Measurements from ENCODE around the gene TNFAIP8L1.
A peak's percentile ranks its signal among the peaks of the same experiment; 100 is the strongest.
"Not testable (repeated sequence)": the region's sequence is repeated elsewhere in the genome, so short reads cannot be mapped to it uniquely, and the experiment has no call there.

Gene TNFAIP8L1

DNA sequence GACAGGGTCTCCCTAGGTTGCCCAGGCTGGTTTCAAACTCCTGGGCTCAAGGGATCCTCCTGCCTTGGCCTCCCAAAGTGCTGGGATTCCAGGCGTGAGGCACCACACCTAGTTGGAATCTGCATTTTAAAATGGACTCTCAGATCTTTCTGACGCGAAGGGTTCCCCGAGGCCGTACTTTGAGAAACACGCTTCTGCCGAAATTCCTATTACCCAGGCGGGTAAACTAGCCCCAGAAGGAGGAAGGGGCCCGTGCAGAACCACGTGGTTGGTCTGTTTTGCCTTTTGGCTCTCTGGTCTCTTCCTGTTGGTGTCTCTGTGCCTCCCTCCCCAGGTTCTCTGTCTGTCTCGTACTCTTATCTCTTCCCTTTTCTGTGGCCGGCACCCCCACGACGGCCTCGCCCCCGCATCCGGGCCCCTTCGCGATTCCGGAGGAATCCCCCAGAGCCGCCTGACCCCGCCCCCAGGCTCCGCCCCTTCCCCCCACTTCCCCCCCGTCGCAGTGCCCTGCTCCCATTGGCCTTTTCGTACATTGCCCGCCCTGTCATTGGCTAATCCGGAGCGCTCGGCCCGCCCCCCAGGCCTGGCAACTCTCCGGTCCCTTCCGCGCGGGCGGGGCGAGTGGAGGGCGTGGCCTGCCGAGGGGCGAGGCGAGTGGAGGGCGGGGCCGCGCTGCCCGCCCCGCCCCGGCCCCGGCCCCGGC, at the start of gene TNFAIP8L1:
TNFAIP8L1 (plus strand) TSS at position 689 of the 703 bp plus-strand sequence. CDS start 12,354 bp downstream, outside the sequence.
- peak; percentile 98 for DNase-seq (ENCODE audit: low read depth, low spot score)

DNA sequence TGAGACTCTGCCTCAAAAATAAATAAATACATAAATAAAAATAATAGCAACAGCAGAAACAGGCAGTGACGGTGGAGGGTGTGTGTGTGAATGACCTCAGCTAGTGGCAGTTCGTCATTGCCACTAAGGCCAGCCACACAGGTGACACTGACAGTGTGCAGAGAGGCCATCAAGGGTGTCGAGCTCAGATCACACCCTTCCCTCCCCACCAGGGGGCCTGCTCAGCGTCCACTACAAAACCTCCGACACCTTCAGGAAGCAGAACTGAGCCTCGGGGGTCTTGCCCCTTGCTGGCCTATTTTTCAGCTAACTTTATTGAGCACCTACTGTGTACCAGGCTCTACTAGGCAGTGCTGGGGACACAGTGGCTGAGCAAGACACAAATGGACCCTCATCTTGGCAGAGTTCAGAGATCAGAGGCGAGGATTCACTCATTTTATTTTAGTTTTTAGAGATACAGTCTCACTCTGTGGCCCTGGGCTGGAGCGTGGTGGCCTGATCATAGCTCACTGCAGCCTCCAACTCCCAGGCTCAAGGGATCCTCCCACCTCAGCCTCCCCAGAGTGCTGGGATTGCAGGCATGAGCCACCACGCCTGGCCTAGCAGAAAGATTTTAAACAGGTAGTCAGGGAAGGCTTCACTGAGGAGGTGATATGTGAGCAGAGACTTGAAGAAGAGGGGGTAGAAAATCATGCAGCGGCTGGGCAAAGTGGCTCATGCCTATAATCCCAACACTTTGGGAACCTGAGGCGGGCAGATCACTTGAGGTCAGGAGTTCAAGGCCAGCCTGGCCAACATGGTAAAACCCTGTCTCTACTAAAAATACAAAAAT, 49.5 kb upstream of the TNFAIP8L1 start:
- DNase-seq (ENCODE audit: low read depth, low spot score): no peak

DNA sequence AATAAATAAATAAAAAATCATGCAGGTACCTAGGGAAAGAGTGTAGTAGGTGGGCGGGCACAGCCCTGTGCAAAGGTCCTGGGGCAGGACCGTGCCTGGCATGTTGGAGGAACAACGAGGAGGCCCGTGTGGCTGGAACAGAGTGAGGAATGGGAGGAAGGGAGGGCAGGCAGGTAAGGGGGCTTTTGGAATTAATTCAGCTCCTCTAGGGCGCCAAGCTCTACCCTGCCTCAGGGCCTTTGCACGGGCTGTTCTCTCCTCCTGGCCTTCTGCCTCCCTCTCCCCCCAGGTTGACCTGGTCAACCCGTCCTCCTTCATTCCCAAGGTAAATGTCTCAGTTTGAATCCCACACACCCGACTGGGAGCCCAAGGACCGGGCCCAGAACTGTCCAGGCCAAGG, 48.8 kb upstream of the TNFAIP8L1 start:
- DNase-seq (ENCODE audit: low read depth, low spot score): no peak

DNA sequence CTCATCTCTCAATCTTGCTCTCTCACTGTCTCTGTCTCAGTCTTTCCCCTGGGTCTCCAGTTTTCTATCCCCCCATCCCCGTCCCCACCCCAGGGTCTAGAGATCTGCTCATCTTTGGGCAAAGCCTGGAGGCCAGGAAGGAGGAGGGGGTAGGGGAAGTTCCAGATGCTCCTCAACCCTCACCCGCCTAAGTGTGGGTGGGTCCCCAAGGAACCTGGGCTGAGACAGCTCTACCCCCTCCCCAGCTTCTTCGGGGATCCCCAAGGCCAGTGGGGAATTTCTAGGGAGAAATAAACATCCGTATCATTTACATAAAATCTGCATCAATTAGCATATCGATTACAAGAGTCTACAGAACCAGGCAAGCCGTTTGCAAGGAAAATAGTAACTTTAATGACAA, 48.0 kb upstream of the TNFAIP8L1 start:
- DNase-seq (ENCODE audit: low read depth, low spot score): no peak

DNA sequence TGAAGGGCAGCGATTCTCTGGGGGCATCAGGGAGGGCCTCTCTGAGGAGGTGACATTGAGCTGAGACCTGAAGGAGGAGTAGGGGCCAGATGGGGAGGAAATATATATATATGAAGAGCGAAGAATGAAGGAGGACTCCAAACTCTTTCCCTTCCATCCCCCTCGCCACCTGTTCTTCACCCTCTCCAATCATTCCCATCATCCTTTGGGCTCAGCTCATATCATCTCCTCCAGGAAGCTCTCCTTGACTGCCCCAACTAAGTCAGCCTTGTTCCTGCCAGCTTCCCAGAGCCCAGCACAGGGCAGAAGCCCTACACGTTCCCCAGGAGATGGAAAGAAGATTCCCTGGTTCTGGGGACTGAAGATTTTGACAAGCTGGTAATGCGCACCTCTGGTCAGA, 46.9 kb upstream of the TNFAIP8L1 start:
- no peak for DNase-seq (ENCODE audit: low read depth, low spot score)

DNA sequence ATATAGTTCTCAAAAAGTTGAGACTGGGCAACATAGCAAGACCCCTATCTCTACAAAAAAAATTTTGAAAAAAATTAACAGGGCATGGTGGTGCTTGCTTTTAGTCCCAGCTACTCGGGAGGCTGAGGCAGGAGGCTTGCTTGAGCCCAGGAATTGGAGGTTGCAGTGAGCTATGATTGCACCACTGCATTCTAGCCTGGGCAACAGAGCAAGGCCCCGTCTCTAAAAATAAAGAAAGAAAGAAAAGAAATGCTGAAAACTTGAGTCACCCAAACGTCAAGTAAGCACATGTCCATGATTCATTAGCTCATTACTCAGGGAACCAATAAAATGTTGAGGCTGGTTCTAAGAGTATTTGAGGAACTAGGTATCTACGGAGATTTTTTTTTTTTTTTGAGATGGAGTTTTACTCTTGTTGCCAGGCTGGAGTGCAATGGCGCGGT, 45.9 kb upstream of the TNFAIP8L1 start:
- no peak for DNase-seq (ENCODE audit: low read depth, low spot score)

DNA sequence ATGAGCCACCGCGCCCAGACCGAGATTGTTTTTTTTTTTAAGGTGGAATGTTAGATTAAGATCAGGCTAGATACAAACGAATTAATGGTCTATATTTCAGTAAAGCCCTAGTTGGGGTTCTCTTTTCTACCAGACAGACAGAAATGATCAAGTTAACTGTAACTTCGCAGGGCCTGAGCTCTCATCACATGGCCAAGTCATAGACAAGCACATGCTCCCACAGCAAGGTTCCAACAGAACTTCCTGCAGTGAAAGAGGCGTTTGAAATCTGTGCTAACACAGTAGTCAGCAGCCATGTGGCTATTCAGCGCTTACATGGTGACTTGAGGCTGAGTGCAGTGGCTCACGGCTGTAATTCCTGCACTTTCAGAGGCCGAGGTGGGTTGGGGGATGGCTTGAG, 45.1 kb upstream of the TNFAIP8L1 start:
- DNase-seq (ENCODE audit: low read depth, low spot score): no peak

DNA sequence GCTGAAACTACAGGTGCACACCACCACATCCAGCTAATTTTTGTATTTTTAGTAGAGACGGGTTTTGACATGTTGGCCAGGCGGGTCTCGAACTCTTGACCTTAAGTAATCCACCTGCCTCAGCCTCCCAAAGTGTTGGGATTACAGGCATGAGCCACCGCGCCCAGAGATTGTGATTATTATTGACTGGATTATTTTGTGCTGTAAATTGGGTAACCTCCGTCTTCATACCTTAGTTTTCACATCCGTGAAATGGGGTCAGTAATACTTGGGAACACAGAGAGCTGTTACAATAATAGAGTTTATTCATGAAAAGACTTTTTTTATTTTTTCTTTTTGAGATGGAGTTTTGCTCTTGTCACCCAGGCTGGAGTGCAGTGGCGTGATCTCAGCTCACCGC, 44.2 kb upstream of the TNFAIP8L1 start:
- not testable (repeated sequence) for DNase-seq (ENCODE audit: low read depth, low spot score)

DNA sequence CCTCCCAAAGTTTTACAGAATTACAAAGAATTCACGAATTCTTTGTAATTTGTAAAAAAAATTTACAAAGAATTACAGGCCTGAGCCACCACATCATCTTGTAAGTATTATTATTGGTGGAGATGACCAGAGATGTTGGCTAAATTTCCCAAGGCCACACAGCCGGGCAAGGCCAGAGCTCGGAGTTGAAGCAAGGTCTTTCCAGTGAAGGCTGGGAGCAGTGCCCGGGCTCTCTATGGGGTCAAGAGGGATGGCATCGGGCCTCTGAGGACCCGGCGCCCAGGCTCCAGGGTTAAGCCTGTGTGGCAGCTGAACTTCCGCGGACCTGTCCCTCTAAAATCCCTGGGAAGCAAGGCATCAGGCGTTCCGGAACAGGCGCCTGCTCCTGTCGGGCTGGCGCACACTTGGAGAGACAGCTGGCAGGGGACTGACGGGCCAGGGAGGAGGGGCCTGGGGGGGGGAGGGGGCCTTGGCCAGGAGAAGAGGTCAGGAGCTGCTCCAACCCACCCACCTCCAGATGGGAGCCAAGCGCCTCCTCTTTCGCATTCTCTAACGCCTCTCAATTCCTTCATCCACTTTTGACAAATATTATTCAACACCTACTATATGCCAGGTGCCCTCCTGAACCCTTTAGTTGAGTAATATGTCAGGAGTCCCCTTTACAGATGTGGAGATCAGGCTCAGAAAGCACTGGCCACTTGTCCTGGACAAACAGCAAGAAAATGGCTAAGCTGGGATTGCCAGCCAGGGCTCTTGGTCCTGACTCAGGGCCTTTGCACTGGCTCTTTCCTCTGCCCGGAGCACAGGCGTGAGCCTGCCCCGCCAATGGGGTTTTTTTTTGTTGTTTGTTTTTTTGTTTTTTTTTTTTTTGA, 43.0 kb upstream of the TNFAIP8L1 start:
- no peak for DNase-seq (ENCODE audit: low read depth, low spot score)

DNA sequence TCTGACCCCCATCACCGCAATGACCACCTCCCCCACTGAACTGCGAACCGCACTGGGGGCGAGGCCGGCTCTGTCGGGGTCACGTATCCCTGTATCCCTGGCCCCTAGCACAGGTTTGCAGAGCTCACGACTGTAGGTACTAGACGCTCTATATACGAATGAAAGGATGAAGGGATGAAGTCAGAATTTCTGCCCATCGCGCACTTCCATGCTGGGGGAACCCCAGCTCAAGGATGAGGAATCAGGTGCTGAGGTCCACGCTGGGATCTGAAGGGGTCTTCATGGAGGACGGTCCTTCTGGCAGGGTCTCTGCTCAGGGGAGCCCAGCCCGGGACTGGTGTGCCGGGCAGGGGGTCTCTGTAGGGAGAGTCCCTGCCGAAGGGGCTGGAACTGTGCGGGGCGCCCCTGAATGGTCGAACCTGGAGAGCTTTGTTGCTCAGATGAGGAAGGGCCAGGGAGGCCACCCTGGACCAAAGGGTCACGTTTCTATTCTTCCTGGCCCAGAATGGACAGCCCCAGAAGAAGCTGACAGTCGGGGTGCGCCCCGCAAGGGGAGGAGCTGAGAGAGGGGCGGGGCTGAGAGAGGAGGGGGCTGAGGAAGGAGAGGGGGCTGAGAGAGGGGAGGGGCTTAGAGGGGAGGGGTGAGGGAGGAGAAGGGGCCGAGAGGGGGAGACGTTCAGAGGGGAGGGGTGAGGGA, 41.9 kb upstream of the TNFAIP8L1 start:
- no peak for DNase-seq (ENCODE audit: low read depth, low spot score)

DNA sequence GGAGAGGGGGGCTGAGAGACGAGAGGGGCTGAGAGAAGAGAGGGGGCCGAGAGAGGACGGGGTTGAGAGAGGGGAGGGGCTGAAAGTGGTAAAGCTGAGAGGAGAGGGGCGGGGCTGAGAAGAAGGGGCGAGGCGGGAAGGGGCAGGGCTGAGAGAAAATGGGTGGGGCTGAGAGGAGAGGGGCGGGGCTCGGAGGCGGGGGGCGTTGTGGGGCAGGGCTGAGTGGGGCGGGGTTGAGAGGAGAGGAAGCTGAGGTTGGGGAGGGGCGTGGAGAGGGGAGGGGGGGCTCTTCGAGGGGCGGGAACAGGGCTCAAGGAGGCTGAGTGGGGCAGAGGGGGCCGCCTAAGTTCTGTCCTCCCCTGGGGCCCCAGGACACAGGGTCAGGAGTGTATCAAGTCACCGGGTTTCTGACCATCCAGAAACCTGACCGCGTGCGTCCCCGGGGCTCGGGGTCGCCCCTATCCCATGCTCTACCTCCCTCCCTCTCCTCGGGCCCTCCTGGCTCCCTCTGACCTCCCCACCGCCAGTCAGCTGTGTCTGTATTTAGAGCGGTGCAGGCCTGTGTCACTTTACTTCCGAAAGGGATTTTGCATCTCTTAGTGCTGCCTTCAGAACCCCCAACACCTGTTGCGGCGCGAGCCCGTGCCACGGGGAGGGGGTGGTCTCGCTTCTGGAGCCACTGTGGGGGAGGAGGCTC, 41.2 kb upstream of the TNFAIP8L1 start:
- peak; percentile 50 for DNase-seq (ENCODE audit: low read depth, low spot score)

DNA sequence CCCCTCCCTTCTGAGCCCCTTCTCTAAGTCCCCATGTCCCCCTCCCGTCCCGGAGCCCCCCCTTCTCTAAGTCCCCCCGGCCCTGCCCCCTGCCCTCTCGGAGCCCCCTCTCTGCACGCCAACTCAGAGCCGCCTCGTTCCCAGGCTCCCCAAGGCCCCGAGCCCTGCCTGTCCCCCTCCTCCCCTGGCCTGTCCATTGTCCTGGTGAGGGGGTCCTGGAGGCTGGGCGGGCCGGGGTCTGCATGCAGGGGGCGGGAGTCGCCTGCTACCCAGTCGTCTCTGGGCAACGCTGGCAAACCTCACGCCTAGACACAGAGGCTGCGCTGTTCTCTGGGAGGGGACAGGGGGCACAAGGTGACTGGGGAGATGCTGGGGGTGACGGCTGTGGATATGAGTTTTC, 40.6 kb upstream of the TNFAIP8L1 start:
- DNase-seq (ENCODE audit: low read depth, low spot score): no peak

DNA sequence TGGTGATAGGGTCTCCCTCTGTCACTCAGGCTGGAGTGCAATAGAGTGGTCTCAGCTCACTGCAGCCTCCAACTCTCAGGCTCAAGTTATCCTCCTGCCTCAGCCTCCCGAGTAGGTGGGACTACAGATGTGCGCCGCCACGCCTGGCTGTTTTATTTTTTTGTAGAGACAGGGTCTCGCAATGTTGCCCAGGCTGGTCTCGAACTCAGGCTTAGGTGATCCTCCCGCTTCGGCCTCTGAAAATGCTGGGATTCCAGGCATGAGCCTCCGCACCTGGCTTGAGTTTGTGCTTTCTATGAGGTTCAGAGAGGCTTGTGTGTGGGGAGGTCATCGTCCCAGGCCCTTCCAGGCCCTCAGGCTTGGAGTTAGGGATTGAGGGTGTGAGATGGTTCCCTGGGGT, 39.2 kb upstream of the TNFAIP8L1 start:
- no peak for DNase-seq (ENCODE audit: low read depth, low spot score)

DNA sequence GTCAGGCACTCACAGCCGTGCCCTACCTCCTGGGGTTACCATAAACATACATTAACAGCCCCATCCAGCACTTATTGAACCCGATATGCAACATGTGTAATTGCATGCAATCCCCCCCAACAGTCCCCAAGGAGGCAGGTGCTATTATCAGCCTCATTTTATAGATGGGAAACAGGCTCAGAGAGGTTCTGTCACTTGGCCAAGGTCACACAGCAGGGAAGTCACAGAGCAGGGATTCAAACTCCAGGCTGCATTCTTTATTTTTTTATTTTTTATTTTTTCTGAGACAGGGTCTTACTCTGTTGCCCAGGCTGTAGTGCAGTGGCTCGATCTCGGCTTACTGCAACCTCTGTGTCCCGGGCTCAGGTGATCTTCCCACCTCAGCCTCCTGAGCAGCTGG, 38.4 kb upstream of the TNFAIP8L1 start:
- DNase-seq (ENCODE audit: low read depth, low spot score): no peak

DNA sequence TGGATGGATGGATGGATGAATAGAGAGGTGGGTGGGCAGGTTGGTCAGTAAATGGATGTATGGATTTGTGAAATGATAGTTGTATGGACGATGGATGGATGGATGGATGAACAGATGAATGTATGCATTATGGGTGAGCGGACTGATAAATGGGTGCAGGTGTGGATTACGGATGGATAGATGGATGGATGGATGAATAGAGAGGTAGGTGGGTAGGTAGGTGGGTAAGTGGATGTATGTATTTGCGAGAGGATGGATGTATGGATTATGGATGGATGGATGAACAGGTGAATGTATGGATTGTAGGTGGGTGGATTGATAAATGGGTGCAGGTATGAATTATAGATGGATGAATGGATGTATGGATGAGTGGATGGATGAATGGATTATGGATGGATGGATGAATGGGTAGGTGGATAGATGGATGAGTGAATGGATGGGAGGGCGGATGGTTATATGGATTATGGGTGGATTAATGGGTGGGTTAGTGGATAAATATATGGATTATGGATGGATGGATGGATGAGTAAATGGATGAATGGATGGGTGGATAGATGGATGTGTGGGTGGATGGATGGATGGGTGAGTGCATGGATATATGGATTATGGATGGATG, 37.0 kb upstream of the TNFAIP8L1 start:
- DNase-seq (ENCODE audit: low read depth, low spot score): no peak

DNA sequence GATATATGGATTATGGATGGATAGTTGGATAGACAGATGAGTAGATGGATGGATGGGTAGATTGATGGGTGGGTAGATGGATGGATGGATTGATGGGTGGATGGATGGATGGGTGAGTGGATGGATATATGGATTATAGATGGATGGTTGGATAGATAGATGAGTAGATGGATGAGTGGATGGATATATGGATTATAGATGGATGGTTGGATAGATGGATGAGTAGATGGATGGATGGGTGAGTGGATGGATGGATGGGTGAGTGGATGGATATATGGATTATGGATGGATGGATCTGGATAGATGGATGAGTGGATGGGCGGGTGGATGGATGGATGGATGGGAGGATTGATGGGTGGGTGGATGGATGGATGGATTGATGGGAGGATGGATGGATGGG, 36.4 kb upstream of the TNFAIP8L1 start:
- DNase-seq (ENCODE audit: low read depth, low spot score): no peak

DNA sequence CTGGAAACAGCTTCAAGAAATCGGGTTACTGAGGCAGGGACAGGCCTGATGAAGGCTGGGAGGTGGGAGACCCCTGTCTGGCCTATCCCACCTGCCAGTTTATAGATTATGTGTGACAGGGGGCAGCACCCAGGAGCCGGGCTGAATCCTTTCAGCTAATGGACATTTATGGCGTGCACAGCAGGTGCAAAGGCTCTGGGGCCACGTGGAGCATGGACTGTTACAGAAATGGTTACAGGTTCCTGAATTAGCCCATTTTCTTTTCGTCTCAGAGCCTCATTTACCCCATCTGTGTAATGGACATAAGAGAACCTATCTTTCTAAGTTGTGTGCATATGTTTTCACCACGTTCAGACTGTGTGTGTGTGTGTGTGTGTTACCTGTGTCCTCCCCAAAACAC, 34.4 kb upstream of the TNFAIP8L1 start:
- DNase-seq (ENCODE audit: low read depth, low spot score): no peak

DNA sequence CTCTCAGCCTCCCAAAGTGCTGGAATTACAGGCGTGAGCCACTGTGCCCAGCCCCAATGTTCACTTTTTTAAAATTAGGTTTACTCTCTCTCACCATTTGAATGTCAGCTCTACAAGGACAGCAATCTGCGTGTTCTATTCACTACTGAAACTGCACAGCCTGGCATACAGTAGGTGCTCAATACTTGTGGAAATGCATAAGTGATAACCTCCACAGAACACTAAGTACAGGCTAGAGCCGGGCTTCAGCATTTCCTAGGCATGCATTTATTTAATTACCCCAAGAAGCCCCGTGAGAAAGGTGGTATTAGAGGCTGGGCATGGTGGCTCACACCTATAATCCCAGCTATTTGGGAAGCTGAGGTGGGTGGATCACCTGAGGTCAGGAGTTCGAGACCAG, 33.1 kb upstream of the TNFAIP8L1 start:
- DNase-seq (ENCODE audit: low read depth, low spot score): no peak

DNA sequence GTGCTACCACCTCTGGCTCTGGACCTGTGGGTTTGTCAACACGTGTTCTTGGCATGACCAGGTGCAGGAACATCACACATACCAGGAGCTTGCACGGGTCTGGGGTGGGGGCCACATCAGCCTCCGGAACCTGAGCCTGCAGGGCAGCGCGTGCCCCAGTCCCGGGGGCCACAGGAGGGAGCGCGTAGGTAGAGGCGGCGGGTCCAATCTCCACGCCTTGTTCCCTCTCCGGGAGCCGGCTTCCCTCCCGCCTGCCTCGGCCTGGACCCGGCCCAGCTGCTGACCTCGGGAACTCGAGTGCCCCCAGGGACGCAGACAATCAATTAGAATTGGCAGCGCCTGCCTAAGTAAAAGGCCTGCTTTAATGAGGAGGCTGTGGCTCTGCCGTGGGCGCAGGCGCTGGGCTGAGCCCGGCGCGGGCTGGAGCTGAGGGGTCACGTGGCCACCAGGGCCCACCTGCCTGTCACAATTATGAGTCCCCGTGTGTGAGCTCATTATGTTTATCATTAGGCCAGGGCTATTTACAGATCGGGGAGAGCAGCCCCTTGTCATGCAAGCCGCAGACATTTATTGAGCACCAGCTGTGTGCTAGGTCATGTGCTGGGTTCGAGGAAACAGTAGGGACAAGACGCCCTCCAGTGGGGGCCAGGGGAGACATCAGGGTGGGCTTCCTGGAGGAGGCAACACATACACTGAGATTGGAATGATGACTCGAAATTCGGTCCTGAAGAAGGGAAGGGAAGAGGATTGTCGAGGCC, 32.2 kb upstream of the TNFAIP8L1 start:
- peak; percentile 57 for DNase-seq (ENCODE audit: low read depth, low spot score)
